Measurements from ENCODE around the gene SIRPB1.

- TF ChIP-seq, protein P1, sequence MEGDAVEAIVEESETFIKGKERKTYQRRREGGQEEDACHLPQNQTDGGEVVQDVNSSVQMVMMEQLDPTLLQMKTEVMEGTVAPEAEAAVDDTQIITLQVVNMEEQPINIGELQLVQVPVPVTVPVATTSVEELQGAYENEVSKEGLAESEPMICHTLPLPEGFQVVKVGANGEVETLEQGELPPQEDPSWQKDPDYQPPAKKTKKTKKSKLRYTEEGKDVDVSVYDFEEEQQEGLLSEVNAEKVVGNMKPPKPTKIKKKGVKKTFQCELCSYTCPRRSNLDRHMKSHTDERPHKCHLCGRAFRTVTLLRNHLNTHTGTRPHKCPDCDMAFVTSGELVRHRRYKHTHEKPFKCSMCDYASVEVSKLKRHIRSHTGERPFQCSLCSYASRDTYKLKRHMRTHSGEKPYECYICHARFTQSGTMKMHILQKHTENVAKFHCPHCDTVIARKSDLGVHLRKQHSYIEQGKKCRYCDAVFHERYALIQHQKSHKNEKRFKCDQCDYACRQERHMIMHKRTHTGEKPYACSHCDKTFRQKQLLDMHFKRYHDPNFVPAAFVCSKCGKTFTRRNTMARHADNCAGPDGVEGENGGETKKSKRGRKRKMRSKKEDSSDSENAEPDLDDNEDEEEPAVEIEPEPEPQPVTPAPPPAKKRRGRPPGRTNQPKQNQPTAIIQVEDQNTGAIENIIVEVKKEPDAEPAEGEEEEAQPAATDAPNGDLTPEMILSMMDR (conservative IDR thresholded peaks at IDR 0.05): no peak
- TF ChIP-seq ZFX (IDR thresholded peaks at IDR 0.05): no peak
Observed at GRCh38 chr20:1630186-1630585, 10.4 kb upstream of the SIRPB1 start.
